Upper lobe of left lung (tissue), 4 donors: ENCODE data around the gene LRRK1.

Experiments used
- CTCF ChIP-seq, 6 experiments: fragments of 450-650 bp in 4 of 6; fragments of 200-600 bp in 2 of 6; sonication (generic) in 2 of 6; IDR thresholded peaks; one replicate each; pipeline ENCODE4 v1.5.1; 2016 to 2019; ENCODE audit warnings: antibody characterized with exemption in 6 of 6
- EP300 ChIP-seq, 4 donors: sonication (generic); formaldehyde crosslinking; IDR thresholded peaks; one replicate each; pipeline ENCODE4 v1.5.1; 2017; ENCODE audit warnings: antibody characterized with exemption in 4 of 4, control low read depth in 2 of 4
- POLR2A ChIP-seq, 4 donors: fragments of 450-650 bp; IDR thresholded peaks; one replicate each; pipeline ENCODE4 v1.5.1; 2016 to 2017; ENCODE audit warnings: antibody characterized with exemption in 4 of 4, mild to moderate bottlenecking in 2 of 4
- POLR2AphosphoS5 ChIP-seq, 2 donors: sonication (generic); formaldehyde crosslinking; IDR thresholded peaks; one replicate each; pipeline ENCODE4 v1.5.1; 2017; ENCODE audit warnings: antibody characterized with exemption in 2 of 2

- TF ChIP-seq POLR2A (IDR thresholded peaks at IDR 0.05) = no peak
- TF ChIP-seq CTCF (IDR thresholded peaks at IDR 0.05) = no peak
- TF ChIP-seq POLR2AphosphoS5 (IDR thresholded peaks at IDR 0.05) = no peak
- TF ChIP-seq EP300 (IDR thresholded peaks at IDR 0.05) = no peak
Observed at GRCh38 chr15:101088271-101088670, 169.1 kb downstream of the LRRK1 start.
